ENCODE measurements around the gene RFX2. TPM values are rescaled to one million over a fixed set of nuclear protein-coding genes. Genes with fewer than 3 reads are reported as not detected.
A peak's percentile ranks its signal among the peaks of the same experiment; 100 is the strongest.
"Not testable (repeated sequence)": the region's sequence is repeated elsewhere in the genome, so short reads cannot be mapped to it uniquely, and the experiment has no call there.

The RFX2 gene
- total RNA-seq, 1 donor from 2014 or later = 18.0 TPM

DNA sequence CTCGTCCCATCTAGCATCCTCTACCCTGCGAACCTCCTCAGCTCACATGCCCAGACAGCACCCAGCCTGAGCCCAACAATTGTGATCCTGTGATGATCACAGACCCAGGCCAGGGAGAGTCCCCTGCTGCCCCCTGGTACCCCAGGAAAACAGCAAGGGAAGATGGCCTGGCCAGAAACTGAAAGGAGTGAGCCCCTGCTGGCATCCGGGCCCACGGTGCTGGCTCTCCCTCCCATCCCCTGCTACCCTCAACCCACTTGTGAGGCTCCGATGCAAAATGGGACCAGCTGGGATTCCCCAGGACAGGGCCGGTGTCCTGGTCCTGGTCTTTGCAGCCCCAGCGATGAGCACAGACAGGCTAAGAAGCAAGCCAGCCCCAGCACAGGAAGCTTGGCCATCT is 146.4 kb downstream of the RFX2 start:
- TF ChIP-seq, protein P1, sequence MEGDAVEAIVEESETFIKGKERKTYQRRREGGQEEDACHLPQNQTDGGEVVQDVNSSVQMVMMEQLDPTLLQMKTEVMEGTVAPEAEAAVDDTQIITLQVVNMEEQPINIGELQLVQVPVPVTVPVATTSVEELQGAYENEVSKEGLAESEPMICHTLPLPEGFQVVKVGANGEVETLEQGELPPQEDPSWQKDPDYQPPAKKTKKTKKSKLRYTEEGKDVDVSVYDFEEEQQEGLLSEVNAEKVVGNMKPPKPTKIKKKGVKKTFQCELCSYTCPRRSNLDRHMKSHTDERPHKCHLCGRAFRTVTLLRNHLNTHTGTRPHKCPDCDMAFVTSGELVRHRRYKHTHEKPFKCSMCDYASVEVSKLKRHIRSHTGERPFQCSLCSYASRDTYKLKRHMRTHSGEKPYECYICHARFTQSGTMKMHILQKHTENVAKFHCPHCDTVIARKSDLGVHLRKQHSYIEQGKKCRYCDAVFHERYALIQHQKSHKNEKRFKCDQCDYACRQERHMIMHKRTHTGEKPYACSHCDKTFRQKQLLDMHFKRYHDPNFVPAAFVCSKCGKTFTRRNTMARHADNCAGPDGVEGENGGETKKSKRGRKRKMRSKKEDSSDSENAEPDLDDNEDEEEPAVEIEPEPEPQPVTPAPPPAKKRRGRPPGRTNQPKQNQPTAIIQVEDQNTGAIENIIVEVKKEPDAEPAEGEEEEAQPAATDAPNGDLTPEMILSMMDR (conservative IDR thresholded peaks at IDR 0.05) = no peak
- H3K27ac Mint-ChIP-seq = no peak overlapping the region
- no peaks in the 10 kb centered on the region for H3K9me3 Mint-ChIP-seq
- no peak for DNase-seq (ENCODE audit: extremely low spot score, unreplicated experiment)
- no peak overlapping the region for H3K4me3 Mint-ChIP-seq
- H3K36me3 Mint-ChIP-seq = no peaks in the 10 kb centered on the region
- no peaks in the 10 kb centered on the region for H3K27me3 Mint-ChIP-seq
- peaks cover 65% of the 10 kb centered on the region for H3K4me1 Mint-ChIP-seq (ENCODE audit: unreplicated experiment)

DNA sequence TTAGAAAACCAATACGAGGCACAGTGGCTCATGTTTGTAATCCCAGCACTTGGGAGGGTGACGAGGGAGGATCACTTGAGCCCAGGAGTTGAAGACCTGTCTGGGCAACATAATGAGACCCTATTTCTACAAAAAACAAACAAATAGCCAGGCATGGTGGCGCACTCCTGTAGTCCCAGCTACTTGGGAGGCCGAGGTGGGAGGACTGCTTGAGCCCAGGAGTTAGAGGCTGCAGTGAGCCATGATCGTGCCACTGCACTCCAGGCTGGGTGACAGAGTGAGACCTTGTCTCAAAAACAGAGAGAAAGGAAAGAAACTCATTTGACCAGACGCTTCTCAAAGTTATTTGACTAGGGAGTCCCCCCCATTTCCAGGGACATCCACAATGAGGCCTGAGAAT is 147.0 kb downstream of the RFX2 start:
- not testable (repeated sequence) for H3K27me3 Mint-ChIP-seq; DNase-seq (ENCODE audit: extremely low spot score, unreplicated experiment); H3K4me3 Mint-ChIP-seq; H3K36me3 Mint-ChIP-seq; H3K9me3 Mint-ChIP-seq
- H3K4me1 Mint-ChIP-seq (ENCODE audit: unreplicated experiment) = peaks cover 60% of the 10 kb centered on the region
- peak overlapping the region; percentile 93 for H3K27ac Mint-ChIP-seq

DNA sequence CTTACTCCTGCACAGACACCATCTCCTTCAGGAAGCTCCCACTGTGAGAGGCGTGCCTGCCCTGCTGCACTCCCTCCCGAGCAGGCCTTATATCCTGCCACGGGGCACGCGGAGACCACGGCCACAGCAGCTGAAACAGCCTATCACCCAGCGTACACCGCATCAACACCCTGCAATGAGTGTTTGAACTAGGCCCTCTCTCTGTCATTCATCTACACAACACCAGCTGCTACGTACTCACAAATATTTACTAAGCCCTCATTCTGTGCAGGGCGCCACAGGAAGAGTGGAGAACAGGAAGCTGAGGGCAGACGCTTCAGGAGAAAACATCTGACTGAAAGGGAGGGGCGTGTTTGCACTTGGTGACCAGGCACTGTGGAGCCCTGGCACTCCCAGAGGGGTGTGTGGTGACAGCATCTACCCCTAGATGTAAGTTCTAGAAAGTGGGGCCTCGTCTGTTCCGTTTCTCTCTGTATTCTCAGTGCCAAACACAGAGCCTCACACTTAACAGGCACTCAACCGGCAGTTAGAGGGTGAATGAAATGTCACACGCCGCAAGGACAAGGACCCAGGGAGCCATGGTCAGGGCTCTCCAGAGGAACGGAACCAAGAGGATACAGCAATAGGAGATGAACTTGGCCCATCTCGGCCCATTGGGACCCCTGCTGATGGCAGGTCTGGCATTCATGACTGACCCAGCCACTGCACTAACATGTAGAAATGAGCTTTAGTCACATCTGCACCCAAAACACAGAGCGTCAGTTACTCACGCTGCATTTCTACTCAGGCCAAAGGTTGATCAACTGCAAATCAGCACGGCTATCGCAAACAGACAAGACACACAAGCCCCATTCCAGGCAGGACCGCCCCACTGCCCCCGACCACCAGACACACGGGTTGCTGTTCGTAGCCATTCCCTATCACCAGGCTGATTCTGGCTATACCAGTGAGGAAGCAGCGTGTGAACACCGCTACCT is 148.0 kb downstream of the RFX2 start:
- TF ChIP-seq, protein P1 (conservative IDR thresholded peaks at IDR 0.05) = no peak
- no peaks in the 10 kb centered on the region for H3K36me3 Mint-ChIP-seq
- H3K4me1 Mint-ChIP-seq (ENCODE audit: unreplicated experiment) = peaks cover 64% of the 10 kb centered on the region
- peak overlapping the region; percentile 44 for H3K4me3 Mint-ChIP-seq
- no peaks in the 10 kb centered on the region for H3K9me3 Mint-ChIP-seq
- no peak for DNase-seq (ENCODE audit: extremely low spot score, unreplicated experiment)
- H3K27ac Mint-ChIP-seq = peak overlapping the region; percentile 93
- H3K27me3 Mint-ChIP-seq = no peaks in the 10 kb centered on the region

DNA sequence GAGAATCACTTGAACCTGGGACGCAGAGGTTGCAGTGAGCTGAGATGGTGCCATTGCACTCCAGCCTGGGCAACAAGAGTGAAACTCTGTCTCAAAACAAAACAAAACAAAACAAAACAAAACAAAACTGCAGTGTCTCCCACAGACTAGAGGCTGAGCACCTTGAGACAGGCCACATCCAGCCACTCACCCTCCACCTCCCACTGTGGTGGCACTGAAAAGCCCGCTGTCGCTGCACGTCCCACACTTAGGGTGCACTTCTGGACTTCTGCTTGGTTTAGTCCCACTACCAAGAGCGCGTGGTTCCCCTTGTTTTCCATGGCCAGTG is 148.7 kb downstream of the RFX2 start:
- not testable (repeated sequence) for H3K9me3 Mint-ChIP-seq

DNA sequence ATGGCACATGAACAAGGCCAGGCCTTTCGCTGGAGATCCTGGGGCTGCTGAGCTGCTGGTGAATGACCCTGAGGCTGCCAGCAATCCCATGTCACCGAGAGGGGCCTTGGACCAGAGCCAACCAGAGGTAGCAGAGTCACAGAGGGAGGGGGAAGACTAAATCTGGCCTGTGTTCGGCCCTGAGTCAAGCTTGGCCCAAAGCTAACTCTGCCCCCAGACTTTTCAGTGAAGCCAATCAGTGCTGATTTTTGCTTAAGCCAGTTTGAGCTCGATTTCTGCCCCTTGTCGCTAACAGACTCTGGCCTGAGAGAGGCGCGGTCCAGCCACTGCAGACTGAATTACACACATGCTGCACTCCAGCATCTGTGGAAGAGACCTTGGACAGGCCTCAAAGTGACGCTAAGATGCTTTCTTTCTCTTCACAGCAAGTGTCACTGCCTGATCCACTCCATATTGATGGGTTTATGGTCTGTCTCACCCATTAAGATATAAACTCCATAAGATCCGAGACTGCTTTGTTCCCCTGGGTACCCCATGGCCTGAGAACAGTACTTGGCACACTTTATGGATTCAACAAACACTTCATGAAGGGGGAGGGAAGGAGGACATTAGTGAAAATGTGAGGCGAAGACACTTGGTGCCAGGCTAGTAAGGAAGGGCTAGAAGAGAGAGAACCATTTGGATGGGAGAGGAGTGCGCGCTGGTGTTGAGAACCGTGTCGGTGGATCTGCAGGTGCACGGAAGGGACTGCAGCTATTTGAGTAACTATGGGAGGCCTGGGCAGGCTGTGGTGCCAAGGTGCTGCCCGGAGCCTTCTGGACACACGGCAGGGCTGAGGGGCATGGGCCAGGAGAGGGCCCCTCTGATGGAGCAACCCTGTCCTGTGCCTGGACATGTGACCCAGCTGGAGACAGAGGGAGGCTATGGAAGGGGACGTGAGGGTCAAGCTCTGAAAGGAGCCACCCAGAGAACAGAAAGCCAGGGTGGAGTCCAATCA is 150.0 kb downstream of the RFX2 start:
- TF ChIP-seq, protein P1 (conservative IDR thresholded peaks at IDR 0.05) = no peak
- Mint-ChIP-seq H3K27me3 (no peaks in the 10 kb centered on the region), H3K27ac (peak overlapping the region; percentile 65), H3K4me3 (peak overlapping the region; percentile 8), H3K9me3 (no peaks in the 10 kb centered on the region), H3K36me3 (no peaks in the 10 kb centered on the region), H3K4me1 (ENCODE audit: unreplicated experiment) (peaks cover 66% of the 10 kb centered on the region)
- no peak for DNase-seq (ENCODE audit: extremely low spot score, unreplicated experiment)

More for the DNA sequence above, 148.7 kb downstream of the RFX2 start:
- peaks cover 68% of the 10 kb centered on the region for H3K4me1 Mint-ChIP-seq (ENCODE audit: unreplicated experiment)
- H3K4me3 Mint-ChIP-seq = peak overlapping the region; percentile 44
- not testable (repeated sequence) for H3K27me3 Mint-ChIP-seq; DNase-seq (ENCODE audit: extremely low spot score, unreplicated experiment); H3K36me3 Mint-ChIP-seq
- H3K27ac Mint-ChIP-seq = peak overlapping the region; percentile 93

DNA sequence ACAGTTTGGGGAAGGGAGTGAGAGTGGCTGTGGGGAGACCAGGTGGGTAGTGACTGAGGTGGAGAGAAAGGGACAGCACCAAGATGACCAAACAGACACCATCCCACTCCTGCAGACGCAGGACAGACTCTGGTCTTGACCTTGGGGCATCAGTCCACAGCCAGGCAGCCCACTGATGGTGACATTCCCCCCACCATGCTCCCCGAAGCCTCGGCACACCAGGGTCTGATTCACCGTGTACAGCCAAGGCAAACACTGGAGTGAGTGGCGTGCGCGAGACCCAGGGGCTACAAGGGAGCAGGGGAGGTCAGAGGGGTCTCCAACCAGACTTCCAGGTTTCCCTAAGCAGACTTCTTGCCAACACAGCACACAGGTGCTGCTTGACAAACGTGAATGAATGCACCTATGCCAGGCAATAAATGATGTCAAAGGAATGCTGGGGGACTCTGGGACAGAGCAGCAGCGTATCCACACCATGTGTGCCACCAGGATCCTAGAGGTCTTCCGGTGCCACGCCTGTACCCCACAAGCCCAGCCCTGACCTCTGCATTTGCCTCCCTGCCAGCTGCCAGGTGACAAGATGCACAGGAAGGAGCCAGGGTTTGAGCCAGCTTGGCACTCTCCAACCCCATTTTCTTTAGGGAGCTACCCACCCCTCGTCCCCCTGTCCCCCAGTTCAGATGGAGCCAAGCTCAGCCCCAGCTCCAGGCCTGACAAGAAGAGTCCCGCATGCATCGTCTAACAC is 150.9 kb downstream of the RFX2 start:
- Mint-ChIP-seq H3K27me3 (no peaks in the 10 kb centered on the region), H3K36me3 (no peaks in the 10 kb centered on the region), H3K9me3 (no peaks in the 10 kb centered on the region), H3K4me1 (ENCODE audit: unreplicated experiment) (peaks cover 64% of the 10 kb centered on the region), H3K27ac (peak overlapping the region; percentile 25), H3K4me3 (no peak overlapping the region)
- DNase-seq (ENCODE audit: extremely low spot score, unreplicated experiment) = no peak
- TF ChIP-seq, protein P1 (conservative IDR thresholded peaks at IDR 0.05) = no peak
